ENCODE measurements around the gene SCT. TPM values are rescaled to one million over a fixed set of nuclear protein-coding genes. Genes with fewer than 3 reads are reported as not detected.
"Not testable (repeated sequence)": the region's sequence is repeated elsewhere in the genome, so short reads cannot be mapped to it uniquely, and the experiment has no call there.

The SCT gene
- total and polyA plus RNA-seq, 4 donors, result not detected

DNA sequence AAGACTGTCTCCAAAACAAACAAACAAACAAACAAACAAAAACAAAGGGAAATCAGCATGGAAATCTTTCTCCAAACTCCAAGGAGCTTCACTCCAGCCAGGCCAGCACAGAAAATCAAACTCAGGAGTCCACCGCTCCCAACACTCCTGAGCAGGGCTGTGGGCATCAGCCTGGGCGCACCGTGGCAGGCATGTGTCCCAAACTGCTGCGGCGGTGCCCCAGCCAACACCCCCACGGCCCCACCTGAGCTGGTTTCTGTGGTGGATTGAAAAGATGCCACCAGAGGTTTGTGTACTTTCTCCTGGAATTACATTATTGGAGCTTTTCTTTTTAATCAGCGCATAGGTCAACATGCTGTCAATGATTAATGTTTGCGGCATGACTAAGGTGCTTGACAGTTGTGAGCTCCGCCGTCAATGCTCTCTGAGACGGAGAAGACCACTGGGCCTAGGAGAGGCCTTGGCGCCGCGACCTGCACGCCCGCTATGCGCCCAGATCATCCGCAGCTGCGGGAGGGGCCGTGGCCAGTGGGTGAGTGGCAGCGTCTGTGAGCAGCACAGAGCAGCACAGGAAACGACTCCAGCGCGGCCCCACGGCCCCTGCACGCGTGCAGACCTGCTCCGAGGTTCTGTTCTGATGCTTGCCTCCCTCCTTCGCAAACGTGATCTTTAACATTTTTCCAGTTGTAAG lies 28.2 kb upstream of the SCT start:
- Histone ChIP-seq H3K4me1 (ENCODE audit: control insufficient read depth in 5 of 5, insufficient read depth in 5 of 5, low read length in 5 of 5) (peaks cover 0 to 2% (median 0%) of the 10 kb centered on the region in 5 donors), H3K4me3 (no peak overlapping the region), H3K27me3 (ENCODE audit: control insufficient read depth in 3 of 3, insufficient read depth in 3 of 3, low read length in 2 of 3) (no peaks in the 10 kb centered on the region), H3K27ac (ENCODE audit: low read depth in 1 of 2, low read length in 1 of 2) (no peak overlapping the region), H3K36me3 (ENCODE audit: control insufficient read depth in 4 of 4, insufficient read depth in 4 of 4, low read length in 4 of 4) (peaks cover 0 to 28% (median 4%) of the 10 kb centered on the region in 4 donors), H3K9me3 (ENCODE audit: control insufficient read depth in 4 of 4, insufficient read depth in 3 of 4, low read length in 3 of 4) (peaks cover 0 to 4% (median 0%) of the 10 kb centered on the region in 4 donors), H3K9ac (ENCODE audit: insufficient read depth in 1 of 2, low read length in 2 of 2) (no peak overlapping the region)
- DNase-seq, result peak in 2 of 3 donors; percentile 24 to 57
- WGBS, 2 donors, result 81 to 84% methylated on average over 30 of the region's 30 CpGs
- ATAC-seq (ENCODE audit: insufficient read depth, low FRiP score), result no peak
- TF ChIP-seq, protein P1, sequence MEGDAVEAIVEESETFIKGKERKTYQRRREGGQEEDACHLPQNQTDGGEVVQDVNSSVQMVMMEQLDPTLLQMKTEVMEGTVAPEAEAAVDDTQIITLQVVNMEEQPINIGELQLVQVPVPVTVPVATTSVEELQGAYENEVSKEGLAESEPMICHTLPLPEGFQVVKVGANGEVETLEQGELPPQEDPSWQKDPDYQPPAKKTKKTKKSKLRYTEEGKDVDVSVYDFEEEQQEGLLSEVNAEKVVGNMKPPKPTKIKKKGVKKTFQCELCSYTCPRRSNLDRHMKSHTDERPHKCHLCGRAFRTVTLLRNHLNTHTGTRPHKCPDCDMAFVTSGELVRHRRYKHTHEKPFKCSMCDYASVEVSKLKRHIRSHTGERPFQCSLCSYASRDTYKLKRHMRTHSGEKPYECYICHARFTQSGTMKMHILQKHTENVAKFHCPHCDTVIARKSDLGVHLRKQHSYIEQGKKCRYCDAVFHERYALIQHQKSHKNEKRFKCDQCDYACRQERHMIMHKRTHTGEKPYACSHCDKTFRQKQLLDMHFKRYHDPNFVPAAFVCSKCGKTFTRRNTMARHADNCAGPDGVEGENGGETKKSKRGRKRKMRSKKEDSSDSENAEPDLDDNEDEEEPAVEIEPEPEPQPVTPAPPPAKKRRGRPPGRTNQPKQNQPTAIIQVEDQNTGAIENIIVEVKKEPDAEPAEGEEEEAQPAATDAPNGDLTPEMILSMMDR (IDR thresholded peaks at IDR 0.05; ENCODE audit: control extremely low read depth, extremely low read depth), result no peak

DNA sequence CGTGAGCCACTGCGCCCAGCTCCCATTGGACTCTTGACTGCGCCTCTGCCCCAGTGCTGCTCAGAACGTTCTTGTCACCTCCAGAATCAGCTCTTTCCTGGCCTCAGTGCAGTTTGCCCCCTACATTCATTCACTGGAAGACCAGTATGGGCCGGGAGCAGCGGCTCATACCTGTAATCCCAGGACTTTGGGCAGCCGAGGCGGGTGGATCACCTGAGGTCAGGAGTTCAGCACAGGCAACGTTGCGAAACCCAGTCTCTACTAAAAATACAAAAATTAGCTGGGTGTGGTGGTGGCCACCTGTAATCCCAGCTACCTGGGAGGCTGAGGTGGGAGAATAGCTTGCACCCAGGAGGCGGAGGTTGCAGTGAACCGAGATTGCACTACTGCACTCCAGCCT lies 27.5 kb upstream of the SCT start:
- H3K27ac ChIP-seq (ENCODE audit: low read depth in 1 of 2, low read length in 1 of 2); H3K4me3 ChIP-seq; H3K9ac ChIP-seq (ENCODE audit: insufficient read depth in 1 of 2, low read length in 2 of 2); H3K27me3 ChIP-seq (ENCODE audit: control insufficient read depth in 3 of 3, insufficient read depth in 3 of 3, low read length in 2 of 3); H3K9me3 ChIP-seq (ENCODE audit: control insufficient read depth in 4 of 4, insufficient read depth in 3 of 4, low read length in 3 of 4); ATAC-seq (ENCODE audit: insufficient read depth, low FRiP score); H3K4me1 ChIP-seq (ENCODE audit: control insufficient read depth in 5 of 5, insufficient read depth in 5 of 5, low read length in 5 of 5); DNase-seq: not testable (repeated sequence)
- peaks cover 0 to 26% (median 1%) of the 10 kb centered on the region in 4 donors for H3K36me3 ChIP-seq (ENCODE audit: control insufficient read depth in 4 of 4, insufficient read depth in 4 of 4, low read length in 4 of 4)
- WGBS, 2 donors, result 89 to 95% methylated on average over 12 of the region's 12 CpGs

DNA sequence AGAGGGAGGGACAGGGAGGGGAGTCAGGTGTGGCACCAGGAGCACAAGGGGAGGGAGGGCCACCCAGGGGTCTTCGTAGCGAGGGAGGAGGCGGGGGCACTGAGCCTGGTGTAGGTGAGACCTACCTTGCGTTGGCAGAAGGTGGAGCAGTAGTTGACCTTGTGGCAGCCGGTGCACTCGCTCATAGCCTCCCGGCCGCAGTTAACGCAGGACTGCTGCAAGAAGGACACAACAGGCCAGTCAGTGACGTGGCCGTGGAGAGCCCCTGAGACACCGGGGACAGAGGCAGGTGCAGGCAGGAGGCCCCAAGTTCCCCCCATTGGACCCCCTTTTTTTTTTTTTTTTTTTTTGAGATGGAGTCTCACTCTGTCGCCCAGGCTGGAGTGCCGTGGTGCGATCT lies 26.9 kb upstream of the SCT start:
- Histone ChIP-seq H3K9me3 (ENCODE audit: control insufficient read depth in 4 of 4, insufficient read depth in 3 of 4, low read length in 3 of 4) (peaks cover 0 to 4% (median 0%) of the 10 kb centered on the region in 4 donors), H3K36me3 (ENCODE audit: control insufficient read depth in 4 of 4, insufficient read depth in 4 of 4, low read length in 4 of 4) (peaks cover 0 to 25% (median 0%) of the 10 kb centered on the region in 4 donors), H3K27ac (ENCODE audit: low read depth in 1 of 2, low read length in 1 of 2) (no peak overlapping the region), H3K9ac (ENCODE audit: insufficient read depth in 1 of 2, low read length in 2 of 2) (no peak overlapping the region), H3K4me1 (ENCODE audit: control insufficient read depth in 5 of 5, insufficient read depth in 5 of 5, low read length in 5 of 5) (peaks cover 0 to 2% (median 0%) of the 10 kb centered on the region in 5 donors), H3K27me3 (ENCODE audit: control insufficient read depth in 3 of 3, insufficient read depth in 3 of 3, low read length in 2 of 3) (no peaks in the 10 kb centered on the region), H3K4me3 (no peak overlapping the region)
- WGBS, 2 donors, result 93 to 96% methylated on average over 15 of the region's 15 CpGs
- TF ChIP-seq, protein P1 (IDR thresholded peaks at IDR 0.05; ENCODE audit: control extremely low read depth, extremely low read depth), result no peak
- no peak for DNase-seq
- no peak for ATAC-seq (ENCODE audit: insufficient read depth, low FRiP score)

DNA sequence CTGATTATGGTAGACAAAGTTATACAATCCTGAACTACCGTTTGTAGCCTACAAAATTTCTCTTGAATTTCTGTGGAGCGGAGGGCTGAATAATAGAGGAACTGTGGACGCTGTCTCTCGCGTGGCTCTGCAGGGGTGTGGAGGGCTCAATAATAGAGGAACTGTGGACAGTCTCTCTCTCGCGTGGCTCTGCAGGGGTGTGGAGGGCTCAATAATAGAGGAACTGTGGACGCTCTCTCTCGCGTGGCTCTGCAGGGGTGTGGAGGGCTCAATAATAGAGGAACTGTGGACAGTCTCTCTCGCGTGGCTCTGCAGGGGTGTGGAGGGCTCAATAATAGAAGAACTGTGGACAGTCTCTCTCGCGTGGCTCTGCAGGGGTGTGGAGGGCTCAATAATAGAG lies 26.2 kb upstream of the SCT start:
- peaks cover 0 to 22% (median 1%) of the 10 kb centered on the region in 4 donors for H3K36me3 ChIP-seq (ENCODE audit: control insufficient read depth in 4 of 4, insufficient read depth in 4 of 4, low read length in 4 of 4)
- not testable (repeated sequence) for H3K27me3 ChIP-seq (ENCODE audit: control insufficient read depth in 3 of 3, insufficient read depth in 3 of 3, low read length in 2 of 3); H3K27ac ChIP-seq (ENCODE audit: low read depth in 1 of 2, low read length in 1 of 2); H3K9ac ChIP-seq (ENCODE audit: insufficient read depth in 1 of 2, low read length in 2 of 2); DNase-seq; H3K4me3 ChIP-seq; H3K4me1 ChIP-seq (ENCODE audit: control insufficient read depth in 5 of 5, insufficient read depth in 5 of 5, low read length in 5 of 5); H3K9me3 ChIP-seq (ENCODE audit: control insufficient read depth in 4 of 4, insufficient read depth in 3 of 4, low read length in 3 of 4); ATAC-seq (ENCODE audit: insufficient read depth, low FRiP score)
- WGBS, 2 donors, result 68 to 77% methylated on average over 14 of the region's 14 CpGs
